ENCODE results near the gene C1R.
"Not testable (repeated sequence)": the region's sequence is repeated elsewhere in the genome, so short reads cannot be mapped to it uniquely, and the experiment has no call there.

- TF ChIP-seq CTCF (IDR thresholded peaks at IDR 0.05 in 4 of 5, conservative IDR thresholded peaks at IDR 0.05 in 1 of 5); POLR2A (IDR thresholded peaks at IDR 0.05): not testable (repeated sequence)
Observed at GRCh38 chr12:7107181-7107580, 14.9 kb upstream of the C1R start.

Measured in gastrocnemius medialis (tissue), 4 donors.